GM12878 (cell line): ENCODE measurements around the gene HDAC9. TPM values are rescaled to one million over a fixed set of nuclear protein-coding genes. Genes with fewer than 3 reads are reported as not detected.

Experiments
- ATAC-seq: fragments of 200-7000 bp; cut with Tn5 transposase; 3 replicates; pipeline ENCODE4 v1.9.1; 2020; ENCODE audit warnings: mild to moderate bottlenecking, moderate library complexity
- BruUV-seq: library from RNA; stranded (reverse); fragments of 400-500 nt; replicated peaks from 2 replicates; lab custom pipeline; 2021; lab: Mats Ljungman, UMichigan
- CTCF ChIA-PET: fragments of 300-600 bp; sonication (Branson Sonifier 250); formaldehyde crosslinking; extraction: SDS; loops from one replicate; lab custom pipeline; 2021; ENCODE audit warnings: inconsistent platforms; lab: Yijun Ruan, JAX
- POLR2A ChIA-PET: fragments of 350-600 bp; formaldehyde crosslinking; extraction: SDS; loops from one replicate; lab custom pipeline; 2021; ENCODE audit warnings: inconsistent platforms; lab: Charles Lee
- RAD21 ChIA-PET: fragments of 300-600 bp; sonication (Branson Sonifier 250); formaldehyde crosslinking; loops from one replicate; lab custom pipeline; 2023; ENCODE audit warnings: antibody characterized with exemption; ENCODE audit not compliant: unreplicated experiment; lab: Charles Lee
- SMC1A ChIA-PET: fragments of 300-600 bp; sonication (Branson Sonifier 250); formaldehyde crosslinking; loops from one replicate; lab custom pipeline; 2023; ENCODE audit not compliant: unreplicated experiment, uncharacterized antibody; lab: Charles Lee
- DNase-seq: peaks from one replicate; pipeline ENCODE4 v3.0.0-alpha.2; 2011; ENCODE audit warnings: low read depth, low spot score
- FAIRE-seq: peaks from 3 replicates; lab custom pipeline; 2011; peaks lifted over from hg19 to GRCh38; lab: Jason Lieb, UNC
- H2AFZ ChIP-seq: 2 replicates; pipeline ENCODE4 v1.6.0; 2011; ENCODE audit warnings: low read depth, low read length, control low read depth; ENCODE audit not compliant: control insufficient read depth
- H3K27ac ChIP-seq: 2 replicates; pipeline ENCODE4 v1.5.1; 2011; ENCODE audit warnings: control low read depth; ENCODE audit not compliant: control insufficient read depth, insufficient read depth
- H3K27me3 ChIP-seq, 2 experiments: replicated peaks in 1 of 2; 2 replicates each; pipeline versions ENCODE4 v1.6.0 to v1.6.1; 2011; ENCODE audit warnings: low read length in 1 of 2; ENCODE audit not compliant: control insufficient read depth in 2 of 2, insufficient read depth in 2 of 2
- H3K36me3 ChIP-seq, 2 experiments: 2 replicates each; pipeline ENCODE4 v1.5.1; 2011; ENCODE audit warnings: low read length in 1 of 2; ENCODE audit not compliant: control insufficient read depth in 2 of 2, insufficient read depth in 2 of 2
- H3K4me1 ChIP-seq: 2 replicates; pipeline ENCODE4 v1.6.1; 2011; ENCODE audit warnings: mild to moderate bottlenecking, low read length, moderate library complexity, mixed read lengths; ENCODE audit not compliant: control insufficient read depth, insufficient read depth
- H3K4me2 ChIP-seq: 2 replicates; pipeline ENCODE4 v1.6.0; 2011; ENCODE audit warnings: control low read depth; ENCODE audit not compliant: control insufficient read depth, insufficient read depth
- H3K4me3 ChIP-seq: fragments of 200-600 bp; sonication (generic); 2 replicates; pipeline ENCODE4 v1.5.1; 2016
- H3K79me2 ChIP-seq: 2 replicates; pipeline ENCODE4 v1.6.0; 2011; ENCODE audit warnings: low read length; ENCODE audit not compliant: control insufficient read depth, insufficient read depth
- H3K9ac ChIP-seq: 2 replicates; pipeline ENCODE4 v1.8.0; 2011; ENCODE audit warnings: low read length, control low read depth, mixed read lengths; ENCODE audit not compliant: control insufficient read depth, insufficient read depth
- H3K9me3 ChIP-seq: replicated peaks from 3 replicates; pipeline ENCODE4 v1.5.1; 2011; ENCODE audit warnings: mild to moderate bottlenecking, low read length; ENCODE audit not compliant: control insufficient read depth, insufficient read depth
- H4K20me1 ChIP-seq: 2 replicates; pipeline ENCODE4 v1.6.0; 2011; ENCODE audit not compliant: control insufficient read depth, insufficient read depth
- ASH2L ChIP-seq: fragments of 300-600, 200-600 bp; sonication (generic); IDR thresholded peaks from 2 replicates; pipeline ENCODE4 v1.6.1; 2017; ENCODE audit warnings: low read depth, mild to moderate bottlenecking, borderline replicate concordance
- FOXK2 ChIP-seq: fragments of 450-650 bp; IDR thresholded peaks from 2 replicates; pipeline ENCODE4 v1.6.1; 2017; ENCODE audit warnings: mild to moderate bottlenecking, moderate library complexity
- STAT3 ChIP-seq: IDR thresholded peaks from 2 replicates; pipeline ENCODE4 v1.6.1; 2011; ENCODE audit warnings: low read depth, low read length, improper control_type of control experiment
- ZNF384 ChIP-seq: IDR thresholded peaks from 2 replicates; pipeline ENCODE4 v1.6.1; 2012; ENCODE audit warnings: low read depth, mild to moderate bottlenecking, low read length, improper control_type of control experiment, borderline replicate concordance
- ZNF687 ChIP-seq: fragments of 450-650 bp; IDR thresholded peaks from 2 replicates; pipeline ENCODE4 v1.6.1; 2017; ENCODE audit warnings: mild to moderate bottlenecking, moderate library complexity
- WGBS: methylation state at CpG from one replicate; pipeline ENCODE4 v1.1.6; 2016; ENCODE audit warnings: low lambda C conversion rate; ENCODE audit not compliant: insufficient replicate concordance, insufficient coverage; ENCODE audit errors: missing lambda C conversion rate; 5-methylcytosine and 5-hydroxymethylcytosine counted together
- in situ Hi-C: fragments of 300-500 bp; cut with MboI; formaldehyde crosslinking; loops from 9 replicates; pipeline ENCODE4 v1.14.3; 2018; ENCODE audit warnings: mixed read lengths
- intact Hi-C: fragments of 100-400 bp; cut with micrococcal nuclease; formaldehyde crosslinking; loops from one replicate; pipeline ENCODE4 v1.14.2; 2022; ENCODE audit not compliant: unreplicated experiment
- polyA plus RNA-seq, 11 experiments: library from polyadenylated mRNA; depleted of rRNA in 4 of 11; unstranded in 6 of 11; stranded (reverse) in 5 of 11; fragments of >200 nt; fragmentation: Nextera tagmentation in 4 of 11; fragmentation: Illumina TruSeq in 1 of 11; extraction: Ambion mirVana in 4 of 11; extraction: Trizol in 1 of 11; gene quantifications; 1 replicate in 1 of 11; 2 replicates in 10 of 11; pipeline versions ENCODE4 v1.2.1 to v1.2.3, GENCODE V29; 2011 to 2016; ENCODE audit warnings: inconsistent platforms in 2 of 11, missing spikeins in 2 of 11, low read depth in 1 of 11
- total RNA-seq, 4 experiments: library from RNA; depleted of rRNA in 3 of 4; stranded (reverse); fragments of >200 nt in 3 of 4; fragmentation: Illumina TruSeq in 1 of 4; extraction: Trizol in 1 of 4; gene quantifications; 2 replicates each; pipeline versions ENCODE4 v1.2.1 to v1.2.3, GENCODE V29; 2013 to 2021
- TF ChIP-seq, protein P1 (sequence below), 3 experiments: IDR thresholded peaks in 2 of 3; conservative IDR thresholded peaks in 1 of 3; 2 replicates each; pipeline ENCODE4 v1.5.1; 2011; ENCODE audit warnings: low read depth in 3 of 3, low read length in 3 of 3, mild to moderate bottlenecking in 3 of 3, control low read depth in 2 of 3, moderate library complexity in 2 of 3, inconsistent platforms in 1 of 3, mixed read lengths in 1 of 3; ENCODE audit not compliant: control insufficient read depth in 2 of 3, insufficient read depth in 1 of 3; ENCODE audit errors: extremely low read depth in 1 of 3

HDAC9 gene
- total and polyA plus RNA-seq, 10 of the 15 experiments (the other 5 are each of a cell fraction or from before 2014, with no cell fraction given), result 0.73 to 12.8 (median 0.92) TPM

GRCh38 chr7:18698258-18698734 lies 202.7 kb downstream of the HDAC9 start:
- TF ChIP-seq STAT3 (no peak), FOXK2 (no peak), ASH2L (no peak)
- CTCF ChIA-PET, result interaction anchor here (1.0 kb wide), 1 partner anchor 10 kb away, joined by 5 read pairs; no protein-coding TSS in a partner anchor
- no peak overlapping the region for H3K27ac ChIP-seq
- POLR2A ChIA-PET, result no interaction called here
- in situ Hi-C loops, result no loop called here
- H3K9me3 ChIP-seq, result no peaks in the 10 kb centered on the region
- WGBS, result 86% methylated on average over 6 of the region's 6 CpGs
- H3K9ac ChIP-seq, result no peak overlapping the region
- no peaks in the 10 kb centered on the region for H3K4me1 ChIP-seq
- no peaks in the 10 kb centered on the region for H3K36me3 ChIP-seq
- FAIRE-seq, result no peak
- no peak for ATAC-seq
- no peak overlapping the region for H3K4me3 ChIP-seq
- SMC1A ChIA-PET, result no interaction called here
- no peaks in the 10 kb centered on the region for H4K20me1 ChIP-seq
- no peak overlapping the region for H3K4me2 ChIP-seq
- no peaks in the 10 kb centered on the region for H3K79me2 ChIP-seq
- RAD21 ChIA-PET, result no interaction called here
- DNase-seq, result no peak
- intact Hi-C loops, result loop anchor here (5.0 kb wide), 1 partner anchor 354 kb away; no protein-coding TSS in a partner anchor
- no peaks in the 10 kb centered on the region for H3K27me3 ChIP-seq
- no TSS peak for BruUV-seq
- no peak overlapping the region for H2AFZ ChIP-seq

- ChIA-PET SMC1A (no interaction called here), RAD21 (no interaction called here), CTCF (interaction anchor here (0.6 kb wide), 1 partner anchor 1753 kb away, joined by 3 read pairs; no protein-coding TSS in a partner anchor), POLR2A (no interaction called here)
- intact Hi-C loops, result no loop called here
- DNase-seq (no peak), FAIRE-seq (no peak), ATAC-seq (peak; percentile 60; the same call in 2 of the 3 replicates)
- no peaks in the 10 kb centered on the region for H3K36me3 ChIP-seq
- H3K9me3 ChIP-seq, result no peaks in the 10 kb centered on the region
- in situ Hi-C loops, result no loop called here
- H3K27me3 ChIP-seq, result no peaks in the 10 kb centered on the region
- no peak overlapping the region for H3K4me2 ChIP-seq
- H3K27ac ChIP-seq, result no peak overlapping the region
- TF ChIP-seq, protein P1, sequence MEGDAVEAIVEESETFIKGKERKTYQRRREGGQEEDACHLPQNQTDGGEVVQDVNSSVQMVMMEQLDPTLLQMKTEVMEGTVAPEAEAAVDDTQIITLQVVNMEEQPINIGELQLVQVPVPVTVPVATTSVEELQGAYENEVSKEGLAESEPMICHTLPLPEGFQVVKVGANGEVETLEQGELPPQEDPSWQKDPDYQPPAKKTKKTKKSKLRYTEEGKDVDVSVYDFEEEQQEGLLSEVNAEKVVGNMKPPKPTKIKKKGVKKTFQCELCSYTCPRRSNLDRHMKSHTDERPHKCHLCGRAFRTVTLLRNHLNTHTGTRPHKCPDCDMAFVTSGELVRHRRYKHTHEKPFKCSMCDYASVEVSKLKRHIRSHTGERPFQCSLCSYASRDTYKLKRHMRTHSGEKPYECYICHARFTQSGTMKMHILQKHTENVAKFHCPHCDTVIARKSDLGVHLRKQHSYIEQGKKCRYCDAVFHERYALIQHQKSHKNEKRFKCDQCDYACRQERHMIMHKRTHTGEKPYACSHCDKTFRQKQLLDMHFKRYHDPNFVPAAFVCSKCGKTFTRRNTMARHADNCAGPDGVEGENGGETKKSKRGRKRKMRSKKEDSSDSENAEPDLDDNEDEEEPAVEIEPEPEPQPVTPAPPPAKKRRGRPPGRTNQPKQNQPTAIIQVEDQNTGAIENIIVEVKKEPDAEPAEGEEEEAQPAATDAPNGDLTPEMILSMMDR (IDR thresholded peaks at IDR 0.05 in 2 of 3, conservative IDR thresholded peaks at IDR 0.05 in 1 of 3; ENCODE audit: control insufficient read depth in 2 of 3, extremely low read depth in 1 of 3, insufficient read depth in 1 of 3, low read depth in 3 of 3, low read length in 3 of 3), result peak; percentile 17 to 40 (median 38); a peak in 5 of 6 replicates
- TF ChIP-seq ZNF687 (no peak), ZNF384 (no peak)
- H3K79me2 ChIP-seq, result no peaks in the 10 kb centered on the region
- no peak overlapping the region for H2AFZ ChIP-seq
- no peaks in the 10 kb centered on the region for H4K20me1 ChIP-seq
- no peak overlapping the region for H3K4me3 ChIP-seq
- H3K9ac ChIP-seq, result no peak overlapping the region
- 40% methylated on average over 7 of the region's 7 CpGs for WGBS
- no TSS peak for BruUV-seq
- H3K4me1 ChIP-seq, result no peaks in the 10 kb centered on the region
These were observed 204.6 kb downstream of the HDAC9 start for GRCh38 chr7:18700147-18700546.
